ENCODE data around the gene GPX7. TPM values are rescaled to one million over a fixed set of nuclear protein-coding genes. Genes with fewer than 3 reads are reported as not detected.

GPX7 gene
- total RNA-seq, 4 donors from 2014 or later: 1.4 to 6.2 (median 2.0) TPM; not detected in 1

DNA sequence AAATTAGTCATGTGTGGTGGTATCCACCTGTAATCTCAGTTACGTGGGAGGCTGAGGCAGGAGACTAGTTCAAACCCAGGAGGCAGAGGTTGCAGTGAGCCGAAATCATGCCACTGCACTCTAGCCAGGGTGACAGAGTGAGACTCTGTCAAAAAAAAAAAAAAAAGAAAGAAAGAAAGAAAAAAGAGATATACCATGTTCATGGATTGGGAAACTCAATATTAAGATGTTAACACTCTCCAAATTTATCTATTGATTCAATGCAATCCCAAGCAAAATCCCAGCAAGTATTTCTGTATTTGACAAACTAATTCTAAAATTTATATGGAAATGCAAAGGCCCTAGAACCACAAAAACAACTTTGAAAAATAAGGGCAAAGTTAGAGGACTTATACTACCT is 19.8 kb downstream of the GPX7 start:
- TF ChIP-seq POLR2A (IDR thresholded peaks at IDR 0.05): no peak
- TF ChIP-seq, protein P1, sequence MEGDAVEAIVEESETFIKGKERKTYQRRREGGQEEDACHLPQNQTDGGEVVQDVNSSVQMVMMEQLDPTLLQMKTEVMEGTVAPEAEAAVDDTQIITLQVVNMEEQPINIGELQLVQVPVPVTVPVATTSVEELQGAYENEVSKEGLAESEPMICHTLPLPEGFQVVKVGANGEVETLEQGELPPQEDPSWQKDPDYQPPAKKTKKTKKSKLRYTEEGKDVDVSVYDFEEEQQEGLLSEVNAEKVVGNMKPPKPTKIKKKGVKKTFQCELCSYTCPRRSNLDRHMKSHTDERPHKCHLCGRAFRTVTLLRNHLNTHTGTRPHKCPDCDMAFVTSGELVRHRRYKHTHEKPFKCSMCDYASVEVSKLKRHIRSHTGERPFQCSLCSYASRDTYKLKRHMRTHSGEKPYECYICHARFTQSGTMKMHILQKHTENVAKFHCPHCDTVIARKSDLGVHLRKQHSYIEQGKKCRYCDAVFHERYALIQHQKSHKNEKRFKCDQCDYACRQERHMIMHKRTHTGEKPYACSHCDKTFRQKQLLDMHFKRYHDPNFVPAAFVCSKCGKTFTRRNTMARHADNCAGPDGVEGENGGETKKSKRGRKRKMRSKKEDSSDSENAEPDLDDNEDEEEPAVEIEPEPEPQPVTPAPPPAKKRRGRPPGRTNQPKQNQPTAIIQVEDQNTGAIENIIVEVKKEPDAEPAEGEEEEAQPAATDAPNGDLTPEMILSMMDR (IDR thresholded peaks at IDR 0.05): no peak
- no peaks in the 10 kb centered on the region for H3K4me1 ChIP-seq
- no peak for DNase-seq

DNA sequence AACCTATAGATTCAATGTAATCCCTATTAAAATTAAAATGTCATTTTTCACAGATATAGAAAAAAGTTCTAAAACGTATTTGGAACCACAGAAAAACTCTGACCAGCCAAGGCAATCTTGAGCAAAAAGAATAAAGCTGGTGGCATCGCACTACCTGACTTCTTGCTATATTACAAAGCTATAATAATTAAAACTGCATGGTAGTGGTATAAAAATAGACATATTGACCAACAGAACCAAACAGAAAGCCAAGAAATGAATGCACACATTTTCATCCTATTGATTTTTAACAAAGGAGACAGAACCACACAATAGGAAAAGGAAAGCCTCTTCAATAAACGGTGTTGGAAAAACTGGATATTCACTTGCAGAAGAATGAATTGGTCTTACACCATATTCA is 21.6 kb downstream of the GPX7 start:
- Histone ChIP-seq H3K36me3 (no peaks in the 10 kb centered on the region), H3K9me3 (peaks cover 0 to 7% (median 0%) of the 10 kb centered on the region in 4 donors), H3K4me3 (no peak overlapping the region), H3K27ac (no peak overlapping the region), H3K4me1 (no peaks in the 10 kb centered on the region), H3K27me3 (no peaks in the 10 kb centered on the region)
- TF ChIP-seq, protein P1 (IDR thresholded peaks at IDR 0.05): no peak
- TF ChIP-seq POLR2A (IDR thresholded peaks at IDR 0.05): no peak
- DNase-seq: no peak

More for the DNA sequence above, 19.8 kb downstream of the GPX7 start:
- Histone ChIP-seq H3K36me3 (no peaks in the 10 kb centered on the region), H3K9me3 (peaks cover 0 to 7% (median 0%) of the 10 kb centered on the region in 4 donors), H3K27ac (no peak overlapping the region), H3K4me3 (no peak overlapping the region), H3K27me3 (no peaks in the 10 kb centered on the region)

DNA sequence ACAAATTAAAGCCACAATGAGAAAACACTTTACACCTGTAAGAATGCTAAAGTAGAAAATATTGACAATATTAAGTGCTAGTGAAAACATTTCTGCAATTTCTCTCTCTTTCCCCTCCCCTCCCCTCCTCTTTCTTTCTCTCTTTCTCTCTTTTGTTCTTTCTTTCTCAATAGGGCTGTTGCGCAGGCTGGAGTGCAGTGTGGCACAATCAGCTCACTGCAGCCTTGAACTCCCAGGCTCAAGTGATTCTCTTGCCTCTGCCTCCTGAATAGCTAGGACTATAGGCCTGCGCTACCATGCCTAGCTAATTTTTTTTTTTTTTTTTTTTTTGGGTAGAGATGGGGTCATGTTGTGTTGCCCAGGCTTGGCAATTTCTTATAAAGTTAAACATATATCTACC is 24.9 kb downstream of the GPX7 start:
- H3K27ac ChIP-seq: no peak overlapping the region
- TF ChIP-seq POLR2A (IDR thresholded peaks at IDR 0.05): no peak
- TF ChIP-seq, protein P1 (IDR thresholded peaks at IDR 0.05): no peak
- H3K9me3 ChIP-seq: peaks cover 0 to 7% (median 0%) of the 10 kb centered on the region in 4 donors
- H3K36me3 ChIP-seq: no peaks in the 10 kb centered on the region
- H3K27me3 ChIP-seq: no peaks in the 10 kb centered on the region
- peaks cover 0 to 7% (median 0%) of the 10 kb centered on the region in 4 donors for H3K4me1 ChIP-seq
- H3K4me3 ChIP-seq: no peak overlapping the region
- DNase-seq: no peak

DNA sequence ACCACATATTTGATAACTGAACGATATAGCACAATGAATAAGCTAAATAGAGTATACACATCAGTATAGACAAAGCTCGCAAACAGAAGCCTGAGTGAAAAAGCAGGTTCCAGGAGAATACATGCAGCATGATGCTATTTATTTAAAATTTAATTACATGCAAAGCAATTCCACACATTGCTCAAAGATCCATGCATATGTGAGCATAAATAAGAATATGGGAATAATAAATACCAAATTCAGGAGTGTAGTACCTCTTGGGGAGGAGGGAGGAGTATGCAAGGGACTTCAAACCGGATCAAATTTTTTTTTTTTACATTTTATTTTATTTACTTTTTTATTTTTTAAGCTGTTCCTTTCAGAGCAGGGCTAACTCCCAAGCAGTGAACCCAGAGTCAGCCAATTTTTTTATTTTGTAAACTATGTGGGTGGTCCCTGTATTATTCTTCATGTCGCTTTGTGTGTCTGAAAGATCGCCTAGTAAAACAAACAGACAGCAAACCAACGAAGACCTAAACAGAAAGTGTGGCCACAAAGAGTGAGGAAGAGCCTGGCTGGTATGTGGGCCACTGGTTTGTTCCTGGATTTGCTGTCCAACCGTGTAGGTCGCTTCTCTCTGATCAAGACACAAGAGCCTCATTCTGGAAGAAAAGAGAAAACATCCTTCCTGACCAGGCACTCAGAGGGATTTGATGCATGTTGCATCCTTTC is 26.6 kb downstream of the GPX7 start:
- Histone ChIP-seq H3K36me3 (no peaks in the 10 kb centered on the region), H3K27me3 (peaks cover 0 to 10% of the 10 kb centered on the region in 2 donors), H3K4me3 (no peak overlapping the region), H3K4me1 (peaks cover 0 to 12% (median 3%) of the 10 kb centered on the region in 4 donors), H3K27ac (peak overlapping the region in 1 of 4 donors; percentile 52), H3K9me3 (no peaks in the 10 kb centered on the region)
- TF ChIP-seq, protein P1 (IDR thresholded peaks at IDR 0.05): no peak
- TF ChIP-seq POLR2A (IDR thresholded peaks at IDR 0.05): no peak
- DNase-seq: no peak

DNA sequence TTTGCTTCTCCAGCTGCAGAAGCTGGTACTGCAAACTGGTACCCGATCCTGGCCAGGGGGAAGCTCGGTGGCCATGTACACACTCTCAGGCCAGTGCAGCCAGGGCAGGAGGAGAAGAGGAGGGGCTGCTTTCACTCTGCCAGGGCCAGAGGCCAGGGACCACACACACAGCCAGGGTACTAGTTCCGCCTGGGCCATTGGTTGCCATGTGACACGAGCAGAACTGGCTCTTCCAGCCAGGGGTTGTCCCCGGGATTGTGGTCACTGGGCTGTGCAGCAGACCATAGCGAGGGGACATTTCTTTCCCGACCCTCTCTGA is 27.1 kb downstream of the GPX7 start:
- H3K9me3 ChIP-seq: no peaks in the 10 kb centered on the region
- peak overlapping the region in 1 of 4 donors; percentile 52 for H3K27ac ChIP-seq
- no peak overlapping the region for H3K4me3 ChIP-seq
- H3K4me1 ChIP-seq: peaks cover 0 to 12% (median 4%) of the 10 kb centered on the region in 4 donors
- H3K36me3 ChIP-seq: no peaks in the 10 kb centered on the region
- TF ChIP-seq, protein P1 (IDR thresholded peaks at IDR 0.05): no peak
- TF ChIP-seq POLR2A (IDR thresholded peaks at IDR 0.05): no peak
- H3K27me3 ChIP-seq: peaks cover 0 to 10% of the 10 kb centered on the region in 2 donors
- peak in 1 of 3 donors; percentile 53 for DNase-seq

Data from Peyer's patch (tissue), 4 donors.